Liver (tissue), 9 donors: ENCODE results near the gene PRDM2. TPM values are rescaled to one million over a fixed set of nuclear protein-coding genes. Genes with fewer than 3 reads are reported as not detected.

Experiments used
- DNase-seq: peaks from one replicate; pipeline ENCODE4 v3.0.0-alpha.2; 2017; ENCODE audit warnings: low spot score
- H3K27ac ChIP-seq, 2 donors: one replicate each; pipeline ENCODE4 v1.7.0; 2013; ENCODE audit warnings: inconsistent platforms in 2 of 2, low read length in 2 of 2, control low read depth in 1 of 2, low read depth in 1 of 2, mild to moderate bottlenecking in 1 of 2
- H3K27me3 ChIP-seq, 4 donors: one replicate each; pipeline versions ENCODE4 v1.6.1 to v1.7.0; 2013; ENCODE audit warnings: low read length in 3 of 4, inconsistent platforms in 1 of 4, mild to moderate bottlenecking in 1 of 4, moderate library complexity in 1 of 4; ENCODE audit not compliant: control insufficient read depth in 4 of 4, insufficient read depth in 4 of 4
- H3K36me3 ChIP-seq, 4 donors: one replicate each; pipeline versions ENCODE4 v1.6.1 to v1.7.0; 2013; ENCODE audit warnings: low read length in 3 of 4, mild to moderate bottlenecking in 3 of 4, low read depth in 1 of 4, moderate library complexity in 1 of 4; ENCODE audit not compliant: control insufficient read depth in 4 of 4, insufficient read depth in 3 of 4
- H3K4me1 ChIP-seq, 4 donors: one replicate each; pipeline versions ENCODE4 v1.6.1 to v1.7.0; 2013; ENCODE audit warnings: low read length in 3 of 4, mild to moderate bottlenecking in 3 of 4, moderate library complexity in 1 of 4; ENCODE audit not compliant: control insufficient read depth in 4 of 4, insufficient read depth in 4 of 4
- H3K4me3 ChIP-seq, 3 donors: one replicate each; pipeline versions ENCODE4 v1.6.1 to v1.7.0; 2013; ENCODE audit warnings: low read length in 3 of 3, control low read depth in 1 of 3, low read depth in 1 of 3, mild to moderate bottlenecking in 1 of 3
- H3K9ac ChIP-seq, 2 donors: one replicate each; pipeline ENCODE4 v1.7.0; 2013; ENCODE audit warnings: low read length in 2 of 2, mild to moderate bottlenecking in 2 of 2, moderate library complexity in 2 of 2, control low read depth in 1 of 2, low read depth in 1 of 2
- H3K9me3 ChIP-seq, 4 donors: one replicate each; pipeline versions ENCODE4 v1.6.1 to v1.7.0; 2013; ENCODE audit warnings: low read length in 3 of 4; ENCODE audit not compliant: control insufficient read depth in 4 of 4
- FOXA2 ChIP-seq: IDR thresholded peaks from 2 replicates; pipeline ENCODE4 v1.6.1; 2016; ENCODE audit warnings: antibody characterized with exemption
- NR2F2 ChIP-seq: IDR thresholded peaks from 2 replicates; pipeline ENCODE4 v1.6.1; 2016; ENCODE audit warnings: antibody characterized with exemption
- RAD21 ChIP-seq, 2 donors: IDR thresholded peaks; 2 replicates each; pipeline ENCODE4 v1.6.1; 2016; ENCODE audit warnings: antibody characterized with exemption in 2 of 2, mild to moderate bottlenecking in 2 of 2
- RXRA ChIP-seq, 2 donors: IDR thresholded peaks; 2 replicates each; pipeline ENCODE4 v1.6.1; 2017 to 2018; ENCODE audit warnings: antibody characterized with exemption in 2 of 2, mild to moderate bottlenecking in 1 of 2
- SP1 ChIP-seq: IDR thresholded peaks from 2 replicates; pipeline ENCODE4 v1.6.1; 2018; ENCODE audit warnings: antibody characterized with exemption, mild to moderate bottlenecking
- TAF1 ChIP-seq: conservative IDR thresholded peaks from 2 replicates; pipeline ENCODE4 v1.6.1; 2016; ENCODE audit warnings: antibody characterized with exemption, mild to moderate bottlenecking
- WGBS: extraction: QIAGEN DNeasy Blood & Tissue Kit; methylation state at CpG from one replicate; pipeline ENCODE4 v1.1.7; 2013; 5-methylcytosine and 5-hydroxymethylcytosine counted together
- polyA plus RNA-seq, 2 donors: library from polyadenylated mRNA; stranded (reverse) in 1 of 2; unstranded in 1 of 2; fragments of 200-250 nt in 1 of 2; fragments of >200 nt in 1 of 2; fragmentation: Nextera tagmentation in 1 of 2; extraction: Ambion mirVana in 1 of 2; gene quantifications; one replicate each; pipeline versions ENCODE4 v1.2.1 to v1.2.3, GENCODE V29; 2013 to 2015
- total RNA-seq, 2 donors: library from RNA; depleted of rRNA; stranded (reverse); fragments of >200 nt; gene quantifications; one replicate each; pipeline ENCODE4 v1.2.3, GENCODE V29; 2014
- TF ChIP-seq, protein P1 (sequence below): IDR thresholded peaks from 2 replicates; pipeline ENCODE4 v1.6.1; 2016; ENCODE audit warnings: antibody characterized with exemption, mild to moderate bottlenecking
- TF ChIP-seq, protein P2 (sequence below): IDR thresholded peaks from 2 replicates; pipeline ENCODE4 v1.6.1; 2016; ENCODE audit warnings: antibody characterized with exemption
- donor health status: healthy.
- donor health status: healthy.
- donor health status: healthy.
- donor health status: healthy.
- donor health status: healthy.

The PRDM2 gene
- total and polyA plus RNA-seq, 4 donors: 4.5 to 13.9 (median 7.9) TPM

DNA sequence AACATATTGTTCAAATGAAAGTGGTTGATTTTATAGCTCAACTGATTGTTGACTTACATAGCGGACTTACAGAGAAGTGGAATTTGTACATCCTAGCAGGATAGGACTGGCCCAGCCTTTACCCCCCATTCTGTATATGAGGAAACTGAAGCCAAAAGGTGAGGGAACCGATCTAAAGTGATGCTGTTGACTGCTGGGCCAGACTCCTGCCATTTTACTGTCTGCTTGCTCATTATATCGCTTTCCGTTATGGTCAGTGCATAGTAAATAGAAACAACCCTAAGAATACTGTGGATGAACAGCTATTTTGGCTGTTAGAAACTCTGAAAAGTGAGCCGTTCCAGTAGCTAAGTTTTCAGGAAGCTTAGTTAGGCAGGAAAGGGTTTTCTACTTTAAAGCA is 31.9 kb downstream of the PRDM2 start:
- no peak for DNase-seq
- Histone ChIP-seq H3K4me1 (no peaks in the 10 kb centered on the region), H3K36me3 (no peaks in the 10 kb centered on the region), H3K27ac (no peak overlapping the region), H3K9ac (no peak overlapping the region), H3K4me3 (no peak overlapping the region), H3K27me3 (no peaks in the 10 kb centered on the region), H3K9me3 (no peaks in the 10 kb centered on the region)
- TF ChIP-seq, protein P1, sequence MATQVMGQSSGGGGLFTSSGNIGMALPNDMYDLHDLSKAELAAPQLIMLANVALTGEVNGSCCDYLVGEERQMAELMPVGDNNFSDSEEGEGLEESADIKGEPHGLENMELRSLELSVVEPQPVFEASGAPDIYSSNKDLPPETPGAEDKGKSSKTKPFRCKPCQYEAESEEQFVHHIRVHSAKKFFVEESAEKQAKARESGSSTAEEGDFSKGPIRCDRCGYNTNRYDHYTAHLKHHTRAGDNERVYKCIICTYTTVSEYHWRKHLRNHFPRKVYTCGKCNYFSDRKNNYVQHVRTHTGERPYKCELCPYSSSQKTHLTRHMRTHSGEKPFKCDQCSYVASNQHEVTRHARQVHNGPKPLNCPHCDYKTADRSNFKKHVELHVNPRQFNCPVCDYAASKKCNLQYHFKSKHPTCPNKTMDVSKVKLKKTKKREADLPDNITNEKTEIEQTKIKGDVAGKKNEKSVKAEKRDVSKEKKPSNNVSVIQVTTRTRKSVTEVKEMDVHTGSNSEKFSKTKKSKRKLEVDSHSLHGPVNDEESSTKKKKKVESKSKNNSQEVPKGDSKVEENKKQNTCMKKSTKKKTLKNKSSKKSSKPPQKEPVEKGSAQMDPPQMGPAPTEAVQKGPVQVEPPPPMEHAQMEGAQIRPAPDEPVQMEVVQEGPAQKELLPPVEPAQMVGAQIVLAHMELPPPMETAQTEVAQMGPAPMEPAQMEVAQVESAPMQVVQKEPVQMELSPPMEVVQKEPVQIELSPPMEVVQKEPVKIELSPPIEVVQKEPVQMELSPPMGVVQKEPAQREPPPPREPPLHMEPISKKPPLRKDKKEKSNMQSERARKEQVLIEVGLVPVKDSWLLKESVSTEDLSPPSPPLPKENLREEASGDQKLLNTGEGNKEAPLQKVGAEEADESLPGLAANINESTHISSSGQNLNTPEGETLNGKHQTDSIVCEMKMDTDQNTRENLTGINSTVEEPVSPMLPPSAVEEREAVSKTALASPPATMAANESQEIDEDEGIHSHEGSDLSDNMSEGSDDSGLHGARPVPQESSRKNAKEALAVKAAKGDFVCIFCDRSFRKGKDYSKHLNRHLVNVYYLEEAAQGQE: no peak
- 90% methylated on average over 5 of the region's 5 CpGs for WGBS

DNA sequence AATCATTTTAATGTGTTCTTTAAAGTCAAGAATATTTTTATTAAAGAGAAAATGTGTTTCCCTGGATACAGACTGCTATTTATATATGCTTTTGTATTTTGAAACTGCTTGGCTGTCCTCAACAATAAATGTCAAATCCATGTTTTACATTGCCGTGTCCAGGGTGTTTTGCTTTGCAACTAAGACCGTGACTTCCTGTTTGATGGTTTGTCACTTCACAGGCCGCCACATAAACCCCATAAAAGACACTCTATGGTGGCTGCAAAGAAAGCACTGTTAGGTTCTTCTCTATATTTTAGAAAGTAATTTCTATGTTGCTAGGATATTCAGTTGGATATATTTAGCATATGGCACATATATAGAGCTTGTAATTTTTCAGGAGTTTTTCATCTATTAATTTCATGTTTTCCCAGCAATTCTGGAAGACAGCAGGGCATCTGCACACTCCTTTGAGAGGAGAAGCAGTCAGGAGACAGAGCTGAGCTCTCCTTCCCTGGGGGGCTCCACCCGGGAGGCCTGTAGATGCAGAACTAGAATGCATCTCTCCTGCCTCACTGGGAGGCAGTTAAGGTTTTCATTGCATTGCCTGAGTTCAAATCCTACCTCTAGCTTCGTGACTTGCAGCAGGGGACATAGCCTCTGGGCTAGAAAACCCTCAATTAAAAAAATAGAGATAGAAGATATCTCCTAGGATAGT is 33.1 kb downstream of the PRDM2 start:
- Histone ChIP-seq H3K4me3 (no peak overlapping the region), H3K9me3 (no peaks in the 10 kb centered on the region), H3K27me3 (no peaks in the 10 kb centered on the region), H3K4me1 (no peaks in the 10 kb centered on the region), H3K27ac (no peak overlapping the region), H3K36me3 (no peaks in the 10 kb centered on the region), H3K9ac (no peak overlapping the region)
- 82% methylated on average over 5 of the region's 5 CpGs for WGBS
- TF ChIP-seq, protein P1: no peak
- DNase-seq: no peak

DNA sequence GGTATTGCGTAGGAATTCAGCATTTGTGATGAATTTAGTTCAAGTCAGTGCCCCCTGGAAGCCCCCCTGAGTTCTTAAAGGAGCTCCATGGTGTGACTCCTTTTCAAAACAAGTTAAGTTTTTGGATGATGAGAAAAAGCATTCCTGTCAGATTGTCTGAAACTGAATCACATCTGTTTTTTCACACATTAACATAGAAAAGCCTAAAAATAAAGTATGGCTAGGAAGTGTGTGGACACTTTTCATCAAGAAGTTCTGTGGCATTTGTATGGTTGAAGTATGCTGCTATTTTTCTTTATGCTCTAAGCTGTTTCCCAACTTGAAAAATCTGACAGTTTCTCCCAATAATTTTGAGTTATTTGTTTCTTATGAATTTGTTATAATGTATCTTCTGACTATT is 33.7 kb downstream of the PRDM2 start:
- Histone ChIP-seq H3K27ac (no peak overlapping the region), H3K9ac (no peak overlapping the region), H3K27me3 (no peaks in the 10 kb centered on the region), H3K4me1 (no peaks in the 10 kb centered on the region), H3K36me3 (no peaks in the 10 kb centered on the region), H3K9me3 (no peaks in the 10 kb centered on the region), H3K4me3 (no peak overlapping the region)
- no peak for TF ChIP-seq SP1
- no peak for TF ChIP-seq NR2F2
- no peak for TF ChIP-seq FOXA2
- TF ChIP-seq, protein P2, sequence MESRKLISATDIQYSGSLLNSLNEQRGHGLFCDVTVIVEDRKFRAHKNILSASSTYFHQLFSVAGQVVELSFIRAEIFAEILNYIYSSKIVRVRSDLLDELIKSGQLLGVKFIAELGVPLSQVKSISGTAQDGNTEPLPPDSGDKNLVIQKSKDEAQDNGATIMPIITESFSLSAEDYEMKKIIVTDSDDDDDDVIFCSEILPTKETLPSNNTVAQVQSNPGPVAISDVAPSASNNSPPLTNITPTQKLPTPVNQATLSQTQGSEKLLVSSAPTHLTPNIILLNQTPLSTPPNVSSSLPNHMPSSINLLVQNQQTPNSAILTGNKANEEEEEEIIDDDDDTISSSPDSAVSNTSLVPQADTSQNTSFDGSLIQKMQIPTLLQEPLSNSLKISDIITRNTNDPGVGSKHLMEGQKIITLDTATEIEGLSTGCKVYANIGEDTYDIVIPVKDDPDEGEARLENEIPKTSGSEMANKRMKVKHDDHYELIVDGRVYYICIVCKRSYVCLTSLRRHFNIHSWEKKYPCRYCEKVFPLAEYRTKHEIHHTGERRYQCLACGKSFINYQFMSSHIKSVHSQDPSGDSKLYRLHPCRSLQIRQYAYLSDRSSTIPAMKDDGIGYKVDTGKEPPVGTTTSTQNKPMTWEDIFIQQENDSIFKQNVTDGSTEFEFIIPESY: no peak
- TF ChIP-seq RAD21 (IDR thresholded peaks at IDR 0.05): no peak
- TF ChIP-seq, protein P1: no peak
- no peak for TF ChIP-seq TAF1
- no peak for TF ChIP-seq RXRA (IDR thresholded peaks at IDR 0.05)
- WGBS: 95% methylated on average over 1 of the region's 1 CpG
- no peak for DNase-seq
